ENCODE results near the gene CADPS.
"Not testable (repeated sequence)": the region's sequence is repeated elsewhere in the genome, so short reads cannot be mapped to it uniquely, and the experiment has no call there.

The CADPS gene

DNA sequence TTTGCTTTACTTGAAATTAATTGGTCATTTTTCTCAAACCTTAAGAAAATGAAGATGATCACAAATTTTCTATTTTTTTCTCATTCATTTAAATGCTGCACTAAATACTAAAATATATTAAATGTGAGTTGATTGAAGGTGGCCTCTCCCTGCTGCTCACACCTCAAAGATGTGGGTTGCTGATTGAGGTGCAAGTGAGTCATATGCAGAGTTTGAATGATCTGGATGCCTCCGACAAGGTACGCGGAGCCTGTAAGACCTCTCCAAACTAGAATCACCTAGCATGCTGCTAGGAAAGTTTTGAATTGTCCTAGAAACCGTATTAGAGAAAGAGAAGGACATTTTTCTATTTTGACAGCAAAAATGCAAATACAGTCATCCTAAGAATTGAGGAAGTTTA is 290.6 kb downstream of the CADPS start:
- DNase-seq, result no peak

DNA sequence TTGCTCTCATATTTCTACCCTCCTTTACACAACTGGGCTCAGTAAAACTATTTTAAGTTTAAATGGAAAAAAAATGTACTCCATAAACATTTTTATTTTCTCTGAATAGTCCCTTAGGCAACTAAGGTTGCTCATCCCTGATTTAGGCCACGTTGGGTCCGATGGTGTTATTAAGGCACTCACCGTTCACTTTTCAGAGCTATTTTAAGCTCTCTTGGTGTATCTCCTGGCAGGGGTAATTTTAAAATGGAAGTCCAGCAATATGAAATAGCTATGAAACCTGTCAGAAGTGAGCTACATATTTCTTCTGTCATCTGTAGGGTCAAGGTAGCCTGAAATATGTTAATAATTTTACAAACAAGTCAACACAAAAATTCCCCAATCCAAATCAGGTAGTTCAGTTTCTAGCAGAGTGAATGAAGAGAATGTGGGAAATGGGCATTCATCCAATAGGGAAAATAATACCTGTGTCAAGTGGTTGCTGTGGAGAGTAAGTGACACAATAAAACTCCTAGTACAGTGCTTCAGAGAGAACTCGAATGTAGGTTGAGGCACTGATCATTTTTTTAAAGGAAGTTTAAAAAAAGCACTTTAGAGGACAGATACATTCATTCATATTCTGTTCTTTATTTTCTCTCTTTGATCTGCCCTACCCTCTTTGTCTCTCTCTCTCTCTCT is 292.6 kb downstream of the CADPS start:
- no peak for DNase-seq

DNA sequence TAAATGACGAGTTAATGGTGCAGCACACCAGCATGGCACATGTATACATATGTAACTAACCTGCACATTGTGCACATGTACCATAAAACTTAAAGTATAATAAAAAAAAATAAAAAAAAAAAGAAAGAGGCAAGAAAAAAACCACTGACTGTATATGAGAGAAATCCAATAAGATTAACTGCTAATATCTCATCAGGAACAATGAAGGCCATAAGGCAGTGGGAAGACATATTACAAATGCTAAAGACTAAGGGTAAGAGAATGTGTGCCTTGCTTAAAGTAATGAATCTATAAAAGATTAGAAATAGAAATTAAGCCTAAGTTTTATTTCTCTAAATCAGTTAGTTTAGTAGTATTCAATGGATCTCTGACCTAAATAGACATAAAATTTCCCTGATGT is 294.7 kb downstream of the CADPS start:
- not testable (repeated sequence) for DNase-seq

DNA sequence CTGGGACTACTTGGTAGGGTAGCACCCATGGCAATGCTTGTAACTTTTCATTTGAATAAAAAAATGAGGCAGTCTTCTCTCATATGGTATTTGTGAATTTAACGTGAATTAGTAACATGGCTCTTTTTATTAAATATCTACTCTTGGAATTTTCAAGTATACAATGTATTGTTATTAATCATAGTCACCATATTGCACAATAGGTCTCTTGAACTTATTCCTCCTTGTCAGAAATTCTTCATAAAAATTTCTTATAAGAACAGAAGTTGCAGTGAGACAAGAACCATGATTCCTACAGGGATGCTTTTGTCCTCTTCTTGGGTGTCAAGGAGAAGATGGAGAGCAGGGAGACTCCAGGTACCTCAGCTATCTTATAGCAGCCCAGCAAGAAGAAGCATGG is 298.1 kb downstream of the CADPS start:
- no peak for DNase-seq

DNA sequence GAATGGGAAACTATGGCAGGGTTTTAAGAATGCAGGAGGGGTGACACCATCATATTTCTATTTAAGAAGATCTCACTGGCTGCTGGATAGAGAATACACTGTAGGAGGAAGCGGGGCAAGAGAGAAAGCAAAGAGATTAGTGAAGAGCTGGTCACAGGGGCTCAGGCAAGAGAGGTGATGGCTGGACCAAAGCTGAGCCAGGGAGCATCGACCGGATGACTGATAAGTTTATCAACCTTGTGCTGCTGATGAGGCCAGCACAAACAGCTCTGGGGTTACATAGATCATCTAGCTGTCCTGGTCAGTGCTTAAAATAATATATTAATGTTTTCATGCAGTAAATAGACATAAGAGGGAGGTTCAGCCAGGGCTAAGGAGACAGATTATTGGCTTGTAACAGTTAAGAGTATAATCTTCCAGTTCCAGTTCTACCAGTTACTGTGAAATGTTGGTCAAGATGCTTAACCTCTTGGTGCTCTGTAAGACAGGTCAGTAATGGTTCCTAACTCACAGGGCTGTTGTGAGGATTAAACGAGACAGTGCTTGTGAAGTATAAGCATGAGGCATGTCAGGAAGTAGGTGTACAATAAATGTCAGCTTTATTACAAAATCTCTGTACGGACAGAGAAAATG is 300.8 kb downstream of the CADPS start:
- no peak for DNase-seq

DNA sequence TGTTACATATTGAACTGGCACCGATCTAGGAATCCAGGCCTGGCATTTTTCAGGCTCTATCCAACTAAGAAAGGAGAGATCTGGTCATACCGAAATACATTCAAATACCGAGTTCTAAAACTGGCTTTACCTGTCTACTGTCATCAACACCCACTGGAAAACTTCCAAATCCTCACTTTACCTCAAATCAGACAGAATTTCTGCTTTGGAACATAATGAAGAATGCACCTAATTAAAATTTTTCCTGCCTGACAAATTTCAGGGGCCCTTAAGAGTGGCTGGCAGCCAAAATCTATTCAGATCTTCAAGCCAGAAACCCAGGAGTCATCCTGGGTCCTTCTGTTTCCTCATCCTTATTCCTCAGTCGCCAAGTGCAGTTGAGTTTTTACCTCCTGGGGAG is 303.3 kb downstream of the CADPS start:
- no peak for DNase-seq

DNA sequence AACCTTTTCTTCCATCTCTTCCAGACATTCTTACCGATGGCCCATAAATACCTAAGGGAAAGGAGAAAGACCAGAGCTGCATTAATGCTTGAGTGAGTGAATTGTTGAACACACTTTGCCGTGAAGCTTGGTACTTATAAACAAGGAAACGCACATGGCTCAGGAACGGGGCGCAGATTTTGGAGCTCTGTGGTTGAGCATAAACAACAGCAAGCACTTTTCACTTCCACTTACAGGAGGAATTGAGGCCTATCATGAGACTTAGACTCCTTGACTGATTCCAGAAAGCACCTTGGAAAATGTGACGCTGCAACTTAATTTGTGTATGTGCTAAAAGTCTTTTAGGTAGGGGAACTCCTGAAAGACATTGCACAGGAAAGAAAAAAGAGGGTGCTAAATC is 304.3 kb downstream of the CADPS start:
- DNase-seq, result no peak

DNA sequence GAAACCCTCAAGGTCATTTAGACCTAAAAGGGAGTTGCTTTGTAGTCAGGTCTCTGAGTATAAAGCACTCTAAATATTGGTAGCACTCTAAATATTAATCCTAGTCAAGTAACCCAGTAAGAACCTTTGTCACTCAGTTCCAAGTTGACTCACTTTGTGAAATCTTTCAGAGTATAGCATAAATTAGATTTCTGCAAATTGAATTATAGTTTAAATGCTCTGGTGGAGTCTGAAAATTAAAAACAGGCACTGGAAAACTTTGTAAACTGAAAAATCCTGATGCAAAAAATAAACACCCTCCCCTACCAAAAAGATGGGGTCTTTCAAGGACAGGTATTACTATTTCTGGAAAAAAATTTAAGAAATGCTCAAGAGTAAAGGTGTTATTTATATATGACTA is 305.6 kb downstream of the CADPS start:
- DNase-seq, result no peak

DNA sequence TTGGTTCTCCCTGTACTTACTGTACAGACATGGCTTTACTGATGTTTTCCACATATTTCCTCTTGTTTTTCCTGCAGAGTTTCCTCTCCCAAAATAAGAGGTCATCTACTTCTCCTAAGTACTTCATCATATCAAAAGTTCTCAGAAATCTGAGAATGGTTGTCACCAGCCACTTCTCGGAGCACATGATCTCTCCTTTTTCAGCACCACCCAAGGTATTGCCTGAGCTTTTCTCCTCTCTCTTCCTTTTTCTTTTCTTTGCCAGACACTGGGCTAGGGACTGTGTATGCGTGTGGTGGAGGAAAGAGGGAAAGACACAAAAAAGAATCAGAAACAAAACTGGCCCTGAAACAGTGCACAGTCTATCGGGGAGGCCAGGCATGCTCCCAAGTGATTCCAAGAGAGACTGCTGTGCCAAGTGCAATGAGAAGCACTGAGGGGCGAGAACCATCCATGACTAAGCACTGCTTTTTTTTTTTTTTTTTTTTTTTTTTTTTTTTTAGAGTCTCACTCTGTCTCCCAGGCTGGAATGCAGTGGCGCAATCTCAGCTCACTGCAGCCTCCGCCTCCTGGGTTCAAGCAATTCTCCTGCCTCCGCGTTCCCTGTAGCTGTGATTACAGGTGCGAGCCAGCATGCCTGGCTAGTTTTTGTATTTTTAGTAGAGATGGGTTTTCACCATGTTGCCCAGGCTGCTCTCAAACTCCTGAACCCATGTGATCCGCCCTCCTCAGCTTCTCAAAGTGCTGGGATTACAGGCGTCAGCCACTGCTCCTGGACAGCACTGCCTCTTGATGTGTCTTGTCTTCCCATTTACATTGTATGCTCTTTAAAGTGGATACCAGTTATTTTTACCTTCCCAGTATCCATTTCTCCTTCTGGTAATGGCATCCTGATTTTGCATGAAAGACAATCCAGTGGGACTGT is 307.9 kb downstream of the CADPS start:
- no peak for DNase-seq

DNA sequence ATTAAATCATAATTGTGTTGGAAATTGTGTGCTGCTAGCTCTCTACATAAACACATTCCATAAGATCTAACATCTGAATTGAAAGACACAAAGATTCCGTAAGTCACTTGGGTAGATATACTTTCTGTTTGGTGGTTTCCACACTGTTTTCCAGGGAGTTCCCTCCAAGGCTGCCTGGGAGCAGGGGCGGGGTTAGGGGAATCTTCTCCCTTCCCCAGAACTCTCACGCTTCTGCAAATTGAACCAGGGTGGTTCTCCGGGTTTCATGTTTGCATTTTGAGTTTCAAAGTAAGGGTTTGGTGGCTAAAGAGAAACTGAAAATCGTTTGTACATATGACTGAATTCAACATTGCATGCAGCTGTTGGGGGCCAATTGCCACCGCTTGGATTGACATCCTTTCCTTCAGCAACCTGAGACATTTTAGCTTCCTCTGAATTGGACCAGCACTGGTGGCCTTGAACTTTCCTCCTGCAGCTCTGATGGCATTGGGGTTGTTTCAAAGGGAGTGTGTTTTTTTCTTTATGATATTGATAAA is 309.1 kb downstream of the CADPS start:
- DNase-seq, result no peak

DNA sequence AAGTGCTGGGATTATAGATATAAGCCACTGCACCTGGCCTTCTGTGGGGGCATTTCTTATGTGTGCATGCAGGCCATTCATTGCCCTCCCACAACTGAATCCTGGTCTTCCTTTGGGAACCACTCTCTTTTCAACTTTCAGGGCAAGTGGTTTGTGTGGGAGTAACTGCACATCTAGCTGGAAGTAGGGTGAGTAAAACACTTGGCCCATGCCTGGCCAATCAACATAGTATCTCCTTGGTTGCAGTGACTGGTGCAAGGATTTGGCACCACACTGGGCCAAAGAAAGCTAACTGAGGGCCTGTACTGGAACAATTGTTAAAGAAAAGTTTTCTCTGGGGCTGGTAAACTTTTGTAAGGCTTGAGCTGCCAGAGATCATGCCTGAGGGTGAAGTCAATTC is 312.6 kb downstream of the CADPS start:
- DNase-seq, result no peak

DNA sequence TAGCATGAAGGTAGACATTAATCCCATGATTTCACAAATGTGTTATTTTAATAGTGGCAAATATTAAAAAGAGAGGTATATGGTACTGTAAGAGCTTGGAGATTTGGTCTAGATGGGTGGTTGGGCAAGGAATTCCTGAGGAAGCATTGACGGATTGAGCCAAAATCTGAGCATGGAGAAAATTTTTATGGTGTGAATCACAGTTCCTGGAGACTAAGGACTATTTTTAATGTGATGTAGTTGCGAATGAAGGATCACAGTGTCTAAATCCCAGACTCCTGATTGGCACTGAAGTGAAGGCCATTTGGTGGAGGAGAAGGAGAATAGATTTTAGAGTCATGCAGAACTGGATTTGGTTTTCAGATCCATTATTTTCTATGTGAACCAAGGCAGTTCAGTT is 313.2 kb downstream of the CADPS start:
- DNase-seq, result no peak

DNA sequence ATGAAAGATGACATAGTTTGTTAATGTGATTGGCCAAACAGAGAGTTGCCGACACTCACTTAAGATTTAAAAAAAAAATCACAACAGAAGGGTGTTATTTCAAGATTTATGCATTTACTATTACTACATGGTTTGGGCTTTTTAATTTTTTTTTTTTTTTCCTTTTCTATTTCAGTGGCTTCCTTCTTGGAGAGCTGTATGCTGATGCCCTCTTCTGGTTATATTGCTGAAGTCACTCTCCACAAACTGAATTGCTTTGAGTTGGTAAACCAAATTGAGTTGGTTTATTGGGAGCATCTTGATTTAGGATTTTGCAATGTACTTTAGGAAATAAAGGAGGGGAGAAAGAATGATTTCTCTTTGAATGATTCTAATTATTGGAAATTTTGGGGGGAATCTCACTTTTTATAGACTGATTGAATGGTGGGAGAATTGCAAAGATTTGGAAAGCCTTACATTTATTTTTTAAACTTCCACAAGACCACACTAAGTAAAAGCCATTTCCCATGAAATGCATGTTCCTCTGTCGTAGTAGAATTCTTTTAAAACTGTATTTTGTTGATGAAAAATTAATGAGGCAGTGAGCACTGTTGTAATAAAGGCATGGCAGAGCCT is 315.3 kb downstream of the CADPS start:
- DNase-seq, result no peak

DNA sequence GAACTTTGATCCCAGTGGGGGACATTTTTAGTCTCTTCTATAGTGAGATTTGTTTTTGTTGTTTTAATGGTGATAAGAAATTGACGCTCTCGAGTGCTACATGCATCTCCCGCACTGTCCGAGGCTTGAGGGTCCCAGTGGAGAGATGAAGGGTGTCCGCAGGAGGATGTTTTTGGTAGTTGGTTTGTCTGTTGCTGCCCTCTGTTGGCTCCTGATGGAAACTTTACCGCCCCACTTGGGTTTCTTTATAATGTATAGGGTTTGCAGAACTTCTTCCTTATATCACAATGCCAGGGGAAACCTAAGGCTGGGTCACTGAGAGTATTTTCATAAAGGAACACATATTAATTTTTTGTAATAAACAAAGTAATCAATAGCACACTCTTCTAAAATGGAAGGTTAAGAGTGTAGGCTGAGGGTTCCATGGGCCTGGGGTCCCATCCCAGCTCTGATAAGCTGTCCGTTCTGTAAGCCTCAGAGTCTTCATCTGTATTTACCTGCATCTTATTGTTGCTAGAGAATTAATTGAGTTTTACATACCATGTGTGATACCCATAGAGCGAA is 316.6 kb downstream of the CADPS start:
- no peak for DNase-seq

DNA sequence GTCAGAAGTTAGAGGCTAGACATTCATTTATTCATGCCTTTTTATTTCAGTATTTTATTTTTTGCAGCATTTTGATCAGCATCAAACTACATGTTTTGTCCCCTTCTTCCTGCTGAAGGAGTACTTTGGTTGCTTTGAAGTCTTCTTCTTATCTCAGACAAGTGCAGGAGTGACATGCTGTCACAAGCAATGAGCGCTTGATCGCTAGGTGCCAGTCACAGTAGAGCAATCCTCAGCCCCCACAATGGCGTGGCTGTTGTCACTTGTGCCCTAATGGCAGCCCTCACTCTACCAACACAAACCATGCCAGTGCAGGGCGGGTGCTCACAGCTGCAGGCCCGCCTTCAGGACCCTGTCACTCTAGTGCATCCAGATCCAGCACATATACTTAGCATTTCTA is 317.2 kb downstream of the CADPS start:
- no peak for DNase-seq

DNA sequence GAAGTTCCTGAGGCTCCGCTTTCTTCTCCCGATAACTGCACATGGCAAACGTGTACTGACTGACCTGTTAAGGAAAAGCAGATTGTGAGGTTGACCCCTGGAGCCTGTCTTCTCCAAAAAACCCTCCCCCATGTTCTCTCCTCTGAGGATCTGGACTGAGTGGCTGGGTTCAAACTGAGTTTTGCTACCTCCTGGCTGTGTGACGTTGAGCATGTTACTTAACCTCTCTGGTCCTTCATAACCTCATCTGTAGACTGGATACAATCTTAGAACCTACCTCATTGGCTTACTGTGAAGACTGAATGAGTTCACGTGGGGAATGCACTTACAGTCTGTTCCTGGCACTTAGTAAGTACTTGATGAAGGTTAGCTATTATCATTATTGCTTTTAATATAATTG is 317.8 kb downstream of the CADPS start:
- no peak for DNase-seq

DNA sequence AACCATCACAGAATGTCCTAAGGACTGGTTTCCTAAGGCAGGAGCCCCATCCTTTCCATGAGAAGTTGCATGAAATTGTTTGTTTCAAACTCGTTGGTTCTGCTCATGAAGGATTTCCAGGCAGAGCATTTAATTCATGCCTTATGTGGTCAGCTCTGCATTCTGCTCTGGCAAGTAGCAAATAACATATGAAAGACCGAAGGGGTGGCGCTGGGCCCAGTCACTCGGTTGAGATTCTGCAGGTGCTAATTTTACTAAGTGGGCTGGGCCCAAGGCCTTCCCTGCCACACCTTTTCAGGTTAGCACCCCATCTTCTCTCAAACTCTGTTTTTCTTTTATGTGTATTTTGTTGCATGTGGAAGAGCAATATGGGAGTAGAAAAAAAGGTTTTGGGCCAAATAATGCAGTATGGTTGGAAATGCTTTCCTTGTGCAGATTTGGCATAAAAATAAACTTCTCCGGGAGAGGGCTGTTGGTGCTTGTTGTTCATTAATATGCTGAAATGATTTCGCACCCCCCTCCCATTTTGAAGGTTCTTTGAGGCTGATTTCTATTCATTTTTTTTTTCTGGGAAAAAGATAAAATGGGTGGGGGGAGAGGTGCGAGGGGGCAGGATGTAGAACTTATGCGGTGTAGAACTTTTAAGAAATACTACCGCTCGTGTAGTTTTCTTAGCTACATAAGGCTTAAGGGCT is 318.9 kb downstream of the CADPS start:
- no peak for DNase-seq

DNA sequence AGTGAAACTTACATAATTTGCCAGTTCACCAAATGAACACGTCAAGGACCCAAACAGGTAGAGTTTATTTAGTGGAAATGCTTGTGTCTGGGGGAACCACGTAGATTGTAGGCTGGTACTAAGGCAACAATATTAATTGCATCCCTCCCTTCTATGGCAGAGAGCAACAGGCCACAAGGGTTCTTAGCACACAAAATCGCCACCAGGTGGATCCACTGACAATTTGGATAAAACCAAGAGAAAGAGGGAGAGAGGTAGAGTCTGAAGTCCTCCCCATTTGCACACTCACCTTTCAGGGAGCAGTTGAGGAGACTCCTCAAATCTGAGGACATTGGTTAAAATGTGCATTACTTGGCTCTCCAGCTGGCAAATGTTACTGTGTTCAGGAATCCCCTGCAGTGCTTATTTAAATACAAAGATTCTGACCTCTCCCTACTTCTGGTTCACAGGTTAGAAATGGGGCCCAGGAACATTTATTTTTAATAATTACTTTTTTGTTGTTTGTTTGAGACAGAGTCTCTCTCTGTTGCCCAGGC is 320.9 kb downstream of the CADPS start:
- DNase-seq, result no peak

DNA sequence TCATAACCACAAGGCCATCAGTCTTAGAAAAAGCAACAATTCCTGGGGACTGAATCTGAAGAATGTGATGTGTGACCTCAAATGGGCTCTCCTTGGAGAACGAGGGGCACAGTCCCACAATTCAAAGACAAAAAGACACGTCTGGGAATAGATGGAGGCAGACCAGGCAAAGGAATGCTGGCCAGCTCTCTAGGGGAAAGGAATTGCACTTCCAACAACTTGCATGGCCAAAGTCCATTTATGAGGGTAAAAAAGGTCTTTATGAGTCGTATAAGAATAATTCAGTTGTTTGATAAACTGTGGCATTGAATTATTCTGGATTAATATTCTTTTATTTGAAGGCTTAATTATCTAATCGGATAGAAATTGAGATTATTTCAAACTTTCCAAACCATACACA is 321.4 kb downstream of the CADPS start:
- no peak for DNase-seq

DNA sequence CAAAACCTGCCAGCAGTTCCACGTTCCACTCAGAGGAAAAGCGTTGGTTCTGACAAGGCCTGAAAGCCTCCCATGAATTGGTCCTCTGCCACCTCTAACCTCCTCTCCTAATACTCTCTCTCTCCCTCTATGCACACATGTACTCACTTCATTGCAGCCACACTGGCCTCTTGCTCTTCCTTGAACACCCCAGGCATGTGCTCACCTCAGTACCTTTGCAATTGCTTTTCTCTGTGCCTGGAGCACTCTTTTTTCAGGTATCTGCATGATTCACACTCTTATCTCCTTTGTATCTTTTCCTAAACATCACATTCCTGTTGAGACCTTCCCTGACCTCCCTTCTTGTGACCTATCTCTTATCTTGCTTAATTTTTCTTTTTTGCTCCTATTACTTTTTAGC is 323.7 kb downstream of the CADPS start:
- no peak for DNase-seq

DNA sequence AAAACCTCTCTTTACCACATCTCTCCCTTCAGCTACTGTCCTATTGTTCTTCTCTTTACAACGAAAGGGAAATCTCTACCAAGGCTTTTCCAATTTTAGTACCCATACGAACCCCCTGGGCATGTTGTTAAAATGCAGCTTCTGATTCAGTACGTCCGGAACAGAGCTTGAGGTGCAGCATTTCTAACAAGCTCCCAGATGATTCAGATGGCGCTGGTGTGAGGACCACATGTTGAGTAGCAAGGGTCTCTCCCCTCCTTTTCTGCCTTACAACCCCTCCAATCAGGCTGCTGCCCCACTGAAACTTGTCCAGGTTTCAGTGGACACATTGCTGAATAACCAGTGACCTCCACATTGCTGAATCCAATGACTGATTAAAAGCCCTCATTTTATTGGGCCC is 324.8 kb downstream of the CADPS start:
- DNase-seq, result no peak
